MG63 (cell line): Measurements from ENCODE around the gene PHPT1. TPM values are rescaled to one million over a fixed set of nuclear protein-coding genes. Genes with fewer than 3 reads are reported as not detected.

Experiments used
- DNase-seq: peaks from one replicate; pipeline ENCODE4 v3.0.0-alpha.2; 2020
- H3K27me3 ChIP-seq: fragments of 250-450 bp; sonication (Bioruptor Pico); 2 replicates; pipeline ENCODE4 v1.5.1; 2020; ENCODE audit warnings: mild to moderate bottlenecking, moderate library complexity
- H3K36me3 ChIP-seq: fragments of 250-450 bp; sonication (Bioruptor Pico); 2 replicates; pipeline ENCODE4 v1.5.1; 2020; ENCODE audit warnings: mild to moderate bottlenecking, moderate library complexity
- H3K4me3 ChIP-seq: fragments of 250-450 bp; sonication (Bioruptor Pico); 2 replicates; pipeline ENCODE4 v1.5.1; 2020; ENCODE audit warnings: mild to moderate bottlenecking, moderate library complexity
- H3K9me3 ChIP-seq: fragments of 250-450 bp; sonication (Bioruptor Pico); 2 replicates; pipeline ENCODE4 v1.5.1; 2020; ENCODE audit warnings: mild to moderate bottlenecking, moderate library complexity
- total RNA-seq: library from RNA; depleted of rRNA; stranded (reverse); fragments of >200 nt; shearing (Covaris generic); gene quantifications from 2 replicates; pipeline ENCODE4 v1.2.3, GENCODE V29; 2014; ENCODE audit warnings: low replicate concordance

Gene PHPT1
- total RNA-seq, 1 experiment from 2014 or later: 74.1 TPM

- peaks cover 50% of the 10 kb centered on the region for H3K36me3 ChIP-seq
- no peaks in the 10 kb centered on the region for H3K9me3 ChIP-seq
- DNase-seq: no peak
- no peaks in the 10 kb centered on the region for H3K27me3 ChIP-seq
- H3K4me3 ChIP-seq: no peak overlapping the region
Measured at GRCh38 chr9:136815422-136815782, 33.8 kb upstream of the PHPT1 start.

- Histone ChIP-seq H3K27me3 (no peaks in the 10 kb centered on the region), H3K9me3 (no peaks in the 10 kb centered on the region), H3K4me3 (no peak overlapping the region), H3K36me3 (peaks cover 15% of the 10 kb centered on the region)
- no peak for DNase-seq
Measured at GRCh38 chr9:136820971-136821825, 28.0 kb upstream of the PHPT1 start.

- no peaks in the 10 kb centered on the region for H3K27me3 ChIP-seq
- DNase-seq: no peak
Measured at GRCh38 chr9:136821826-136822544, 27.2 kb upstream of the PHPT1 start.

GRCh38 chr9:136823136-136824046 is 25.8 kb upstream of the PHPT1 start:
- H3K9me3 ChIP-seq: no peaks in the 10 kb centered on the region
- peaks cover 10% of the 10 kb centered on the region; the same call in 1 of the 2 replicates for H3K36me3 ChIP-seq
- DNase-seq: no peak
- no peaks in the 10 kb centered on the region for H3K27me3 ChIP-seq
- no peak overlapping the region for H3K4me3 ChIP-seq

More at GRCh38 chr9:136821826-136822544, 27.2 kb upstream of the PHPT1 start:
- Histone ChIP-seq H3K36me3 (peaks cover 9% of the 10 kb centered on the region), H3K9me3 (no peaks in the 10 kb centered on the region), H3K4me3 (no peak overlapping the region)

GRCh38 chr9:136824496-136825225 is 24.5 kb upstream of the PHPT1 start:
- no peaks in the 10 kb centered on the region for H3K9me3 ChIP-seq
- H3K27me3 ChIP-seq: no peaks in the 10 kb centered on the region
- no peak overlapping the region for H3K4me3 ChIP-seq
- peaks cover 10% of the 10 kb centered on the region for H3K36me3 ChIP-seq
- DNase-seq: no peak

- H3K9me3 ChIP-seq: no peaks in the 10 kb centered on the region
- H3K27me3 ChIP-seq: no peaks in the 10 kb centered on the region
- DNase-seq: no peak
- H3K4me3 ChIP-seq: no peak overlapping the region
- peaks cover 17% of the 10 kb centered on the region for H3K36me3 ChIP-seq
Measured at GRCh38 chr9:136825295-136826187, 23.7 kb upstream of the PHPT1 start.

GRCh38 chr9:136826188-136826541 is 23.0 kb upstream of the PHPT1 start:
- H3K36me3 ChIP-seq: peaks cover 22% of the 10 kb centered on the region
- H3K4me3 ChIP-seq: no peak overlapping the region
- no peaks in the 10 kb centered on the region for H3K27me3 ChIP-seq
- DNase-seq: no peak
- H3K9me3 ChIP-seq: no peaks in the 10 kb centered on the region

- Histone ChIP-seq H3K4me3 (no peak overlapping the region), H3K27me3 (no peaks in the 10 kb centered on the region), H3K36me3 (peaks cover 22% of the 10 kb centered on the region), H3K9me3 (no peaks in the 10 kb centered on the region)
- no peak for DNase-seq
Measured at GRCh38 chr9:136826703-136827582, 22.3 kb upstream of the PHPT1 start.

- Histone ChIP-seq H3K27me3 (no peaks in the 10 kb centered on the region), H3K4me3 (no peak overlapping the region), H3K9me3 (no peaks in the 10 kb centered on the region), H3K36me3 (peaks cover 22% of the 10 kb centered on the region)
- DNase-seq: no peak
Measured at GRCh38 chr9:136827794-136828473, 21.3 kb upstream of the PHPT1 start.

GRCh38 chr9:136828474-136829140 is 20.6 kb upstream of the PHPT1 start:
- no peak for DNase-seq
- Histone ChIP-seq H3K27me3 (no peaks in the 10 kb centered on the region), H3K36me3 (peaks cover 22% of the 10 kb centered on the region), H3K4me3 (no peak overlapping the region), H3K9me3 (no peaks in the 10 kb centered on the region)

GRCh38 chr9:136829412-136829811 is 19.8 kb upstream of the PHPT1 start:
- Histone ChIP-seq H3K36me3 (peaks cover 22% of the 10 kb centered on the region), H3K9me3 (no peaks in the 10 kb centered on the region), H3K4me3 (no peak overlapping the region), H3K27me3 (no peaks in the 10 kb centered on the region)
- no peak for DNase-seq

- H3K27me3 ChIP-seq: no peaks in the 10 kb centered on the region
- H3K36me3 ChIP-seq: peaks cover 20% of the 10 kb centered on the region
- no peaks in the 10 kb centered on the region for H3K9me3 ChIP-seq
- no peak for DNase-seq
- H3K4me3 ChIP-seq: no peak overlapping the region
Measured at GRCh38 chr9:136829981-136830885, 19.0 kb upstream of the PHPT1 start.
